ACC112 (cell line): Measurements from ENCODE around the gene ZNF763.
"Not testable (repeated sequence)": the region's sequence is repeated elsewhere in the genome, so short reads cannot be mapped to it uniquely, and the experiment has no call there.

Source experiments
- H2AFZ ChIP-seq: fragments of 200-600 bp; sonication (generic); one replicate; pipeline ENCODE4 v1.6.0; 2017; ENCODE audit warnings: antibody characterized with exemption, low read length; ENCODE audit not compliant: unreplicated experiment
- H3K27ac ChIP-seq: fragments of 200-600 bp; sonication (generic); 2 replicates; pipeline ENCODE4 v1.5.1; 2014; ENCODE audit warnings: low read depth, mild to moderate bottlenecking, antibody characterized with exemption, low read length, moderate library complexity
- H3K27me3 ChIP-seq: fragments of 200-600 bp; sonication (generic); 2 replicates; pipeline ENCODE4 v1.6.1; 2014; ENCODE audit warnings: mild to moderate bottlenecking, antibody characterized with exemption, low read length, moderate library complexity, mixed read lengths; ENCODE audit not compliant: insufficient read depth
- H3K36me3 ChIP-seq: fragments of 200-600 bp; sonication (generic); 2 replicates; pipeline ENCODE4 v1.6.1; 2016; ENCODE audit warnings: mild to moderate bottlenecking, antibody characterized with exemption, low read length, moderate library complexity, mixed read lengths; ENCODE audit not compliant: insufficient read depth
- H3K4me1 ChIP-seq: fragments of 200-600 bp; sonication (generic); one replicate; pipeline ENCODE4 v1.6.1; 2016; ENCODE audit warnings: low read length, mixed read lengths; ENCODE audit not compliant: insufficient read depth, unreplicated experiment, control insufficient read depth
- H3K4me3 ChIP-seq: fragments of 200-600 bp; sonication (generic); 2 replicates; pipeline ENCODE4 v1.5.1; 2014; ENCODE audit warnings: mild to moderate bottlenecking, low read depth, low read length
- H3K79me2 ChIP-seq: fragments of 200-600 bp; sonication (generic); one replicate; pipeline ENCODE4 v1.6.0; 2016; ENCODE audit warnings: low read length; ENCODE audit not compliant: control insufficient read depth, unreplicated experiment, insufficient read depth

Gene ZNF763

DNA sequence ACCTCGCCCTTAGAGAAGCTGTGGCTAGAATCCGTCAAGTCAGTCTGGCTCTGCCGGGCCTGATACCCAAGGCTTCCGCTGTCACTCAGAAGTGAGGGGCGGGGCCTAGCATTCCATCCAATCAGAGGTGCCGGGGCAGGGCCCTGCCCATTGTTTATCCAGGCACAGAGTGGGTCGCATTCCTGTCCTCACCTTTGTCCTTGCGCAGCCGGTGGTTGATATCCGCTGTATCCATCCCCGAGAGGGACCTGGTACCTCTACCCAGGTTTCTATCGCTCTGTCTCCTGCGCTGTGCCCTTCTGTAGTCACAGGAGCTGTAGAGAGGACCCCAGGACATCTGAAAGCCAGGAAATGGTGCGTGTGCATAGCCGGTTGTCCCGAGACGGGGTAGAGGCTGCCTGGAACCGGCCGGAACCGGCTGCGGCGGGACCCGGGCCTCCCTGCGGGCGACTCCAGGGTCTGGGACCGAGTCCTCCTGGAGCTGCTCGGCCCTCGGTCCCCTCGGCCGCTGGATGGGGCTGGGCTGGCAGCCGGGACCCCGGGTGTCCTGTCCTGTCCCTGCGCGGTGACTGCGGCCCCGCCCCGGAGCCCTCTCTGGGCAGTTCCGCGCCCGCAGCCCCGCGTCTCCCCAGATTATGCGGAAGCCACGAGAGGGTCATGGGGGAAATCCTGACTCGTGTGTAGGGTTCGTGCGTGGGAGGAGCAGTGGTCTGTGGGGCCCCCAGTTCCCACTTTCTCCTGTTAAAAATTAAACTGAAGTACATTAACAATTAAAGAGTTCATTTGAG, at the start of gene ZNF763:
Gene ZNF763 (plus strand): TSS at position 183 of the 788 bp plus-strand sequence. CDS start 169 bp downstream, at position 352.
- Histone ChIP-seq H3K27ac (peak within 1 kb of the TSS; percentile 86), H3K36me3 (no peaks in the 10 kb centered on the region), H3K4me3 (peak within 1 kb of the TSS; percentile 99), H3K27me3 (no peaks in the 10 kb centered on the region), H3K79me2 (no peaks in the 10 kb centered on the region), H2AFZ (peak within 1 kb of the TSS; percentile 97), H3K4me1 (peaks cover 5% of the 10 kb centered on the region)

DNA sequence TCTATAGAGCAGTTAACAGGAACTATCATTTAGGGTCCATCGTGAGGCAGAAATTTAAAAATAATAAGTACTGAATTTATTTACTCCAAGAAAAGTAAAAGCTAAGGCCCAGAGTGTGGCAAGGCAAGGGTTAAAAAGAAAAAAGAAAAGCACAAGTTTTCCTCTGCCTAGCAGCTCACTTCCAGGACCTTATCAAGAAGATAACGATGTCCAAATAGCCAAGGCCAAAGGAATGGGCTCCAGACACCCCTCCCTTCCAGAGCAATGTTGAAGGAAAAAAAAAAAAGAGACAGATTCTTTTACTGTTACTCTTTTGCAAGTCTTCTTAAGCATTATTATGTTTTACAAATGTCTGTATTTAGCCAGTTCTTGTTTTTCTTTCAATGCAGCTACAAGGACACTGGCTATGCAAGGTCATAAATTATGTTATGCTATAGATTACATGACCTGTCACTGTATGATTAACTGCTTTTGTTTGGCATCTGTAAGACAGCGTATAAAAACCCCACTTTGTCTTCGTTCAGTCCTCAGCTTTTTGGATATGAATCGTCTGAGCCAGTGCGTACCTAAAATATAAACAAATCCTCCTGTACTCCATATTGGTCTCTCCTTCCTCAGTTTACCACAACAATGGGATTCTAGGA, 42.9 kb upstream of the ZNF763 start:
- Histone ChIP-seq H3K27me3 (no peaks in the 10 kb centered on the region), H3K36me3 (no peaks in the 10 kb centered on the region), H3K4me1 (no peaks in the 10 kb centered on the region), H3K27ac (no peak overlapping the region), H2AFZ (no peak overlapping the region), H3K4me3 (no peak overlapping the region), H3K79me2 (peaks cover 18% of the 10 kb centered on the region)

GRCh38 chr19:11924886-11925650, 39.8 kb upstream of the ZNF763 start, which contains the start of gene ZNF700:
ZNF700 (plus strand) TSS chr19:11925107; CDS start chr19:11925211, 104 bp downstream.
- H3K36me3 ChIP-seq: no peaks in the 10 kb centered on the region
- H3K4me3 ChIP-seq: peak within 1 kb of the TSS; percentile 98
- H3K79me2 ChIP-seq: peaks cover 38% of the 10 kb centered on the region
- peak within 1 kb of the TSS; percentile 80 for H2AFZ ChIP-seq
- peak within 1 kb of the TSS; percentile 76 for H3K27ac ChIP-seq
- H3K27me3 ChIP-seq: no peaks in the 10 kb centered on the region
- H3K4me1 ChIP-seq: no peaks in the 10 kb centered on the region

GRCh38 chr19:11925651-11926187, 39.1 kb upstream of the ZNF763 start:
- not testable (repeated sequence) for H3K4me1 ChIP-seq, H3K36me3 ChIP-seq, H3K27me3 ChIP-seq
- H2AFZ ChIP-seq: peak overlapping the region; percentile 53
- peaks cover 41% of the 10 kb centered on the region for H3K79me2 ChIP-seq
- H3K4me3 ChIP-seq: peak overlapping the region; percentile 98
- H3K27ac ChIP-seq: peak overlapping the region; percentile 76

- Histone ChIP-seq H3K4me1 (no peaks in the 10 kb centered on the region), H3K36me3 (0 out of 2 replicates have a peak, but pooled peaks cover 3% of the 10 kb centered on the region), H2AFZ (no peak overlapping the region), H3K27ac (no peak overlapping the region), H3K4me3 (no peak overlapping the region), H3K79me2 (peaks cover 48% of the 10 kb centered on the region), H3K27me3 (no peaks in the 10 kb centered on the region)
These were observed 37.6 kb upstream of the ZNF763 start for GRCh38 chr19:11927227-11927626.

DNA sequence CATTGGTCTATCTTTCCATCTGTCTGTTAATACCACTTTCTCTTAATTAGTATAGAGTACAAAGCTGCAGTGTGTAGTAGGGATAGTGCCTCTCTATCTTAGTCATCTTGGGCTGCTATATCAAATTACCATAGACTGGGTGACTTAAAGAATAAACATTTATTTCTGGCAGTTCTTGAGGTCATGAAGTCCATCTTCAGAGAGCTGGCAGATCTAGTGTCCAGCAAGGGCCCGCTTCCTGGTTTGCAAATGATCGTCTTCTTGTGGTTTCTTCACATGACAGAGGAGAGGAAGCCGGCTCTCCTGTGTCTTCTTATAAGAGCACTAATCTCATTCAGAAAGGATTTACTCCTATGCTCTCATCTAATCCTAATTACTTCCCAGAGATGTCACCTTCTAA, 33.8 kb upstream of the ZNF763 start:
- H3K36me3 ChIP-seq: peaks cover 3% of the 10 kb centered on the region; the same call in 1 of the 2 replicates
- no peak overlapping the region for H3K27ac ChIP-seq
- no peak overlapping the region for H2AFZ ChIP-seq
- H3K4me3 ChIP-seq: no peak overlapping the region
- H3K4me1 ChIP-seq: no peaks in the 10 kb centered on the region
- no peaks in the 10 kb centered on the region for H3K27me3 ChIP-seq
- peaks cover 58% of the 10 kb centered on the region for H3K79me2 ChIP-seq

DNA sequence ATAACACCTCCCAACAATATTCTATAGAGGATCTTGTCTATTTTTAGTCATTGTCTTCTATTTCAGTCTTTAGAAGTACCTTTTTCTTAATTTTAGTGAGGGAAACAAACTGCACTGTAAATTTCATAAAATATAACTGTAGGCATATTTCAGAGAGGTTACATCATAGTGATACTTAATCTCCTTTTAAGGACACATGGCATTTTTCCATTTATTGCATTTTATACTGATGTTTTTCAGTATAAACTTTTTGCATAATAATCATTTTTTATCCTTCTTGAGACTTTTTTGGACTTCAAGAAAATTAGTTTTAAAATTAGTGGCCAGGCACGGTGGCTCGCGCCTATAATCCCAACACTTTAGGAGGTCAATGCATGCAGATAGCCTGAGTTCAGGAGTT, 33.3 kb upstream of the ZNF763 start:
- Histone ChIP-seq H2AFZ (no peak overlapping the region), H3K4me1 (no peaks in the 10 kb centered on the region), H3K36me3 (peaks cover 3% of the 10 kb centered on the region; the same call in 1 of the 2 replicates), H3K27ac (no peak overlapping the region), H3K4me3 (no peak overlapping the region), H3K79me2 (peaks cover 54% of the 10 kb centered on the region), H3K27me3 (no peaks in the 10 kb centered on the region)

DNA sequence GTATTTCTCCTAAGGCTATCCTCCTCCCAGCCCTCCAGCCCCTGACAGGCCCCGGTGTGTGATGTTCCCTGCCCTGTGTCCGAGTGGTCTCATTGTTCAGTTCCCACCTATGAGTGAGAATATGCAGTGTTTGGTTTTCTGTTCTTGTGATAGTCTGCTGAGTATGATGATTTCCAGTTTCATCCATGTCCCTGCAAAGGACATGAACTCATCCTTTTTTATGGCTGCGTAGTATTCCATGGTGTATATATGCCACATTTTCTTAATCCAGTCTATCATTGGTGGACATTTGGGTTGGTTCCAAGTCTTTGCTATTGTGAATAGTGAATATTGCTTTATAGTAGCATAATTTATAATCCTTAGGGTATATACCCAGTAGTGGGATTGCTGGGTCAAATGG, 29.0 kb upstream of the ZNF763 start:
- not testable (repeated sequence) for H3K4me1 ChIP-seq, H3K4me3 ChIP-seq, H3K27me3 ChIP-seq, H2AFZ ChIP-seq, H3K27ac ChIP-seq, H3K36me3 ChIP-seq
- H3K79me2 ChIP-seq: peaks cover 42% of the 10 kb centered on the region

DNA sequence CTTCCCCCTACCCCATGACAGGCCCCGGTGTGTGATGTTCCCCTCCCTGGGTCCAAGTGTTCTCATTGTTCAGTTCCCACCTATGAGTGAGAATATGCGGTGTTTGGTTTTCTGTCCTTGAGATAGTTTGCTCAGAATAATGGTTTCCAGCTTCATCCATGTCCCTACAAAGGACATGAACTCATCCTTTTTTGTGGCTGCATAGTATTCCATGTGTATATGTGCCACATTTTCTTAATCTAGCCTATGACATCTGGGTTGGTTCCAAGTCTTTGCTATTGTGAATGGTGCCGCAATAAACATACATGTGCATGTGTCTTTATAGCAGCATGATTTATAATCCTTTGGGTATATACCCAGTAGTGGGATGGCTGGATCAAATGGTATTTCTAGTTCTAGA, 26.5 kb upstream of the ZNF763 start:
- not testable (repeated sequence) for H3K36me3 ChIP-seq, H3K27ac ChIP-seq, H3K4me1 ChIP-seq, H3K4me3 ChIP-seq, H2AFZ ChIP-seq, H3K27me3 ChIP-seq
- H3K79me2 ChIP-seq: peaks cover 26% of the 10 kb centered on the region

- not testable (repeated sequence) for H3K27me3 ChIP-seq, H3K4me3 ChIP-seq, H3K4me1 ChIP-seq, H3K27ac ChIP-seq, H2AFZ ChIP-seq
- peaks cover 20% of the 10 kb centered on the region for H3K79me2 ChIP-seq
- H3K36me3 ChIP-seq: peaks cover 15% of the 10 kb centered on the region
These were observed 23.4 kb upstream of the ZNF763 start for GRCh38 chr19:11941361-11941887.
